ENCODE results near the gene ONECUT3.

DNA sequence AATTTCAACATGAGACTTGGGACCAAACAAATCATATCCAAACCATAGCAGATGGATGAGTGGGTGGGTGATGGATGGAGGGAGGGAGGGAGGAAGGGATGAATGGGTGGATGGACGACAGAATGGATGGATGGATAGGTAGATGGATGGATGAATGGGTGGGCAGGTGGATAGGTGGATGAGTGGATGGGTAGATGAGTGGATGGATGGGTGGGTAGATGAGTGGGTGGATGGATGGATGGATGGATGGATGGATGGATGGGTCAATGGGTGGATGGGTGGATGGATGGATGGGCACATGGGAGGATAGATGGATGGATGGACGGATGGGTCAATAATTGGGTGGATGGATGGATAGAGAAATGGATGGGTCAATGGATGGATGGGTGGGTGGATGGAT is 47.9 kb upstream of the ONECUT3 start:
- TF ChIP-seq ZNF548 (tag by site-specific recombination; IDR thresholded peaks at IDR 0.05) (no peak), ZNF510 (tag by site-specific recombination; IDR thresholded peaks at IDR 0.05; ENCODE audit: insufficient replicate concordance) (no peak), ZNF292 (tag by site-specific recombination; IDR thresholded peaks at IDR 0.05; ENCODE audit: borderline replicate concordance, low read depth) (no peak), MZF1 (tag by site-specific recombination; IDR thresholded peaks at IDR 0.05; ENCODE audit: borderline replicate concordance) (no peak), ZNF843 (tag by site-specific recombination; IDR thresholded peaks at IDR 0.05) (no peak)
- TF ChIP-seq, protein P1, sequence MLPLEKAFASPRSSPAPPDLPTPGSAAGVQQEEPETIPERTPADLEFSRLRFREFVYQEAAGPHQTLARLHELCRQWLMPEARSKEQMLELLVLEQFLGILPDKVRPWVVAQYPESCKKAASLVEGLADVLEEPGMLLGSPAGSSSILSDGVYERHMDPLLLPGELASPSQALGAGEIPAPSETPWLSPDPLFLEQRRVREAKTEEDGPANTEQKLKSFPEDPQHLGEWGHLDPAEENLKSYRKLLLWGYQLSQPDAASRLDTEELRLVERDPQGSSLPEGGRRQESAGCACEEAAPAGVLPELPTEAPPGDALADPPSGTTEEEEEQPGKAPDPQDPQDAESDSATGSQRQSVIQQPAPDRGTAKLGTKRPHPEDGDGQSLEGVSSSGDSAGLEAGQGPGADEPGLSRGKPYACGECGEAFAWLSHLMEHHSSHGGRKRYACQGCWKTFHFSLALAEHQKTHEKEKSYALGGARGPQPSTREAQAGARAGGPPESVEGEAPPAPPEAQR (tag by site-specific recombination; IDR thresholded peaks at IDR 0.05), result no peak
- TF ChIP-seq, protein P2, sequence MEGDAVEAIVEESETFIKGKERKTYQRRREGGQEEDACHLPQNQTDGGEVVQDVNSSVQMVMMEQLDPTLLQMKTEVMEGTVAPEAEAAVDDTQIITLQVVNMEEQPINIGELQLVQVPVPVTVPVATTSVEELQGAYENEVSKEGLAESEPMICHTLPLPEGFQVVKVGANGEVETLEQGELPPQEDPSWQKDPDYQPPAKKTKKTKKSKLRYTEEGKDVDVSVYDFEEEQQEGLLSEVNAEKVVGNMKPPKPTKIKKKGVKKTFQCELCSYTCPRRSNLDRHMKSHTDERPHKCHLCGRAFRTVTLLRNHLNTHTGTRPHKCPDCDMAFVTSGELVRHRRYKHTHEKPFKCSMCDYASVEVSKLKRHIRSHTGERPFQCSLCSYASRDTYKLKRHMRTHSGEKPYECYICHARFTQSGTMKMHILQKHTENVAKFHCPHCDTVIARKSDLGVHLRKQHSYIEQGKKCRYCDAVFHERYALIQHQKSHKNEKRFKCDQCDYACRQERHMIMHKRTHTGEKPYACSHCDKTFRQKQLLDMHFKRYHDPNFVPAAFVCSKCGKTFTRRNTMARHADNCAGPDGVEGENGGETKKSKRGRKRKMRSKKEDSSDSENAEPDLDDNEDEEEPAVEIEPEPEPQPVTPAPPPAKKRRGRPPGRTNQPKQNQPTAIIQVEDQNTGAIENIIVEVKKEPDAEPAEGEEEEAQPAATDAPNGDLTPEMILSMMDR (tag by site-specific recombination; IDR thresholded peaks at IDR 0.05), result no peak

Data from HEK293 (cell line).